HUES64 (cell line): ENCODE measurements around the gene TMEM109.
A peak's percentile ranks its signal among the peaks of the same experiment; 100 is the strongest.

Experiments
- H3K27ac ChIP-seq: 2 replicates; pipeline ENCODE4 v1.7.0; 2013; ENCODE audit warnings: low read depth, low read length, inconsistent platforms
- H3K27me3 ChIP-seq: 2 replicates; pipeline ENCODE4 v1.6.1; 2013; ENCODE audit warnings: mild to moderate bottlenecking, low read length; ENCODE audit not compliant: insufficient read depth
- H3K36me3 ChIP-seq: 2 replicates; pipeline ENCODE4 v1.6.1; 2013; ENCODE audit warnings: mild to moderate bottlenecking, low read length; ENCODE audit not compliant: insufficient read depth
- H3K4me1 ChIP-seq: 2 replicates; pipeline ENCODE4 v1.6.1; 2013; ENCODE audit warnings: mild to moderate bottlenecking, low read length, moderate library complexity; ENCODE audit not compliant: insufficient read depth
- H3K4me3 ChIP-seq: 2 replicates; pipeline ENCODE4 v1.5.1; 2013; ENCODE audit warnings: mild to moderate bottlenecking, low read length, moderate library complexity
- H3K9ac ChIP-seq: 2 replicates; pipeline ENCODE4 v1.6.1; 2013; ENCODE audit warnings: mild to moderate bottlenecking, low read depth, low read length
- H3K9me3 ChIP-seq: 2 replicates; pipeline ENCODE4 v1.6.1; 2013; ENCODE audit warnings: low read depth, low read length; ENCODE audit not compliant: insufficient read depth
- WGBS: fragments of 150-250, 120-280 bp; methylation state at CpG from one replicate; pipeline ENCODE4 v1.1.7; 2013; ENCODE audit warnings: missing lambda C conversion rate; 5-methylcytosine and 5-hydroxymethylcytosine counted together

The TMEM109 gene

GRCh38 chr11:60930394-60930793, 16.4 kb downstream of the TMEM109 start:
- no peak overlapping the region for H3K9ac ChIP-seq
- no peaks in the 10 kb centered on the region for H3K9me3 ChIP-seq
- WGBS = 93% methylated on average over 4 of the region's 4 CpGs
- peaks cover 71% of the 10 kb centered on the region for H3K36me3 ChIP-seq
- H3K27me3 ChIP-seq = no peaks in the 10 kb centered on the region
- no peak overlapping the region for H3K27ac ChIP-seq
- peaks cover 12% of the 10 kb centered on the region for H3K4me1 ChIP-seq
- no peak overlapping the region for H3K4me3 ChIP-seq

GRCh38 chr11:60931917-60932316, 18.0 kb downstream of the TMEM109 start:
- Histone ChIP-seq H3K9ac (no peak overlapping the region), H3K4me3 (no peak overlapping the region), H3K27me3 (no peaks in the 10 kb centered on the region), H3K4me1 (peaks cover 7% of the 10 kb centered on the region; the same call in 1 of the 2 replicates), H3K36me3 (peaks cover 69% of the 10 kb centered on the region), H3K27ac (peak overlapping the region; percentile 62; the same call in 1 of the 2 replicates), H3K9me3 (no peaks in the 10 kb centered on the region)
- WGBS = 90% methylated on average over 9 of the region's 9 CpGs

DNA sequence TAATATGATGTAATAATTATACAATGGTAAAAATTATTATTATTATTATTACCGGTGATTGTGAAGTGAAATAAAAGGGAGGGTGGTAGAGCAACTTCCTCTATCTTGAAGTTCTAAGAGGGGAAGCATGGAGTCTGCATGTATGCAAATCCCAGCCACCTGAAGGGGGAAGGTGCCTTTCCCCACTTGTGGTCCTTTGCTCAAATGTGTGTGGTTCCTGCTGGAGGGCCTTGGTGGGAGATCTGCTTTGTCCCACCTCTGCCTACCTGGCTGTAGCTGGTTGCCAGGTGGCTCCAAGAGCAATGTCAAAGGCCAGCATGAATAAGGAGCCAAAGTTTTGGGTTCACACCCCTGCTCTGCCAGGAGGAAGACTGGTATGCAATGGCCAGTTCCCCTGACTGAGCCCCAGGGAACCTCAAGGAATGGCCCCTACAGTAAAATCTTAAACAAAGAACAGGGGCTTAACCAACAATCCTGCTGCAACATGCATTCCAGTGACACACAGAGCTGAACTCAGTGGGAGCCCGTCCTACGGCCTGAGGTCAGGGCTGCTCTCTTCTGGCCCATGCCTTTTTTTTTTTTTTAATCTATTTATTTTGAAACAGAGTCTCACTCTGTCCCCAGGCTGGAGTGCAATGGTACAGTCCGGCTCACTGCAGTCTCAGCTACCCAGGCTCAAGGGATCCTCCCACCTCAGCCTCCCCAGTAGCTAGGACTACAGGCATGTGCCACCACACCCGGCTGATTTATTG, 18.8 kb downstream of the TMEM109 start:
- no peaks in the 10 kb centered on the region for H3K9me3 ChIP-seq
- H3K9ac ChIP-seq = peak overlapping the region; percentile 60; the same call in 1 of the 2 replicates
- peak overlapping the region; percentile 80; the same call in 1 of the 2 replicates for H3K27ac ChIP-seq
- WGBS = 78% methylated on average over 5 of the region's 5 CpGs
- H3K36me3 ChIP-seq = peaks cover 60% of the 10 kb centered on the region
- H3K4me1 ChIP-seq = peaks cover 7% of the 10 kb centered on the region; the same call in 1 of the 2 replicates
- no peaks in the 10 kb centered on the region for H3K27me3 ChIP-seq
- no peak overlapping the region for H3K4me3 ChIP-seq

- H3K36me3 ChIP-seq = peaks cover 52% of the 10 kb centered on the region
- no peaks in the 10 kb centered on the region for H3K9me3 ChIP-seq
- no peak overlapping the region for H3K4me3 ChIP-seq
- 94% methylated on average over 37 of the region's 37 CpGs for WGBS
- no peak overlapping the region for H3K27ac ChIP-seq
- no peak overlapping the region for H3K9ac ChIP-seq
- no peaks in the 10 kb centered on the region for H3K27me3 ChIP-seq
- peaks cover 7% of the 10 kb centered on the region; the same call in 1 of the 2 replicates for H3K4me1 ChIP-seq
Measured at GRCh38 chr11:60933416-60934123, 19.6 kb downstream of the TMEM109 start.

GRCh38 chr11:60934124-60934789, 20.3 kb downstream of the TMEM109 start:
- H3K9ac ChIP-seq = no peak overlapping the region
- H3K4me3 ChIP-seq = no peak overlapping the region
- no peaks in the 10 kb centered on the region for H3K27me3 ChIP-seq
- no peak overlapping the region for H3K27ac ChIP-seq
- H3K4me1 ChIP-seq = peaks cover 7% of the 10 kb centered on the region; the same call in 1 of the 2 replicates
- WGBS = 95% methylated on average over 57 of the region's 57 CpGs
- H3K36me3 ChIP-seq = peaks cover 45% of the 10 kb centered on the region
- H3K9me3 ChIP-seq = no peaks in the 10 kb centered on the region

DNA sequence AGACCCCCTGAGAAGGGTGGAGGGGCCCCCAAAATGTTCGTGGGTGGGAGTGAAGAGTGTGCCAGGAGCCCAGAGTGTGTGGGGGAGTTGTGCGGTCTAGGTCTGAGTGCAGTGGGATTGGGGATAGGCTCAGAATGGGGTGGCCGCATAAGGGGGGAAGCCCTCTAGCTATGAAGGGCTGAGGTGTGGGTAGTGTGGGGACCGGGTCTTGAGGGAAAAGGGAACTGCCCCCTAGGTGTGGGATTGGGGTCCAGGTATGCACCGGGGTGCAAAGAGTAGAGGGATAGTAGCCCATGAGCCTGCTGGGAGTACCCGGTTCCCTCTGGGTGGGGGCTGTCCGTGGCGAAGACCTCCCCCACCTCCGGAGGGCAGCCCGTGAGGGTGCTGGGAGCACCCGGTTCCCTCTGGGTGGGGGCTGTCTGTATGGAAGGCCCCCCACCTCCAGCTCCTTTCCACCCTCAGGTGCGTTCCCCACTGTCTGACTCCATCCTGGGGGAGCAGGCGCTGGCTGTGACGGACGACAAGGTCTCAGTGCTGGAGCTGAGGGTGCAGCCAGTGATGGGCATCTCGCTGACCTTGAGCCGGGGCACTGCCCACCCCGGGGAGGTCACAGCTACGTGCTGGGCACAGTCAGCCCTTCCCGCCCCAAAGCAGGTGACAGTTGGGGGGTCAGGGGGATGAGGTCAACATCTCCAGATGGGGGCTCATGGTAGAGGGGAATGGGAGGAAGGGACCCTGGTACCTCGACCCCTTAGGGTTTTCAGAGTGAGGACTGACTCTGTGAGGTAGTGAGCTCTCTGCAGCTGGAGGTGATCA, 21.0 kb downstream of the TMEM109 start:
- Histone ChIP-seq H3K9me3 (no peaks in the 10 kb centered on the region), H3K36me3 (peaks cover 38% of the 10 kb centered on the region), H3K4me3 (no peak overlapping the region), H3K9ac (no peak overlapping the region), H3K27ac (no peak overlapping the region), H3K27me3 (no peaks in the 10 kb centered on the region), H3K4me1 (peaks cover 7% of the 10 kb centered on the region; the same call in 1 of the 2 replicates)
- 92% methylated on average over 21 of the region's 21 CpGs for WGBS

DNA sequence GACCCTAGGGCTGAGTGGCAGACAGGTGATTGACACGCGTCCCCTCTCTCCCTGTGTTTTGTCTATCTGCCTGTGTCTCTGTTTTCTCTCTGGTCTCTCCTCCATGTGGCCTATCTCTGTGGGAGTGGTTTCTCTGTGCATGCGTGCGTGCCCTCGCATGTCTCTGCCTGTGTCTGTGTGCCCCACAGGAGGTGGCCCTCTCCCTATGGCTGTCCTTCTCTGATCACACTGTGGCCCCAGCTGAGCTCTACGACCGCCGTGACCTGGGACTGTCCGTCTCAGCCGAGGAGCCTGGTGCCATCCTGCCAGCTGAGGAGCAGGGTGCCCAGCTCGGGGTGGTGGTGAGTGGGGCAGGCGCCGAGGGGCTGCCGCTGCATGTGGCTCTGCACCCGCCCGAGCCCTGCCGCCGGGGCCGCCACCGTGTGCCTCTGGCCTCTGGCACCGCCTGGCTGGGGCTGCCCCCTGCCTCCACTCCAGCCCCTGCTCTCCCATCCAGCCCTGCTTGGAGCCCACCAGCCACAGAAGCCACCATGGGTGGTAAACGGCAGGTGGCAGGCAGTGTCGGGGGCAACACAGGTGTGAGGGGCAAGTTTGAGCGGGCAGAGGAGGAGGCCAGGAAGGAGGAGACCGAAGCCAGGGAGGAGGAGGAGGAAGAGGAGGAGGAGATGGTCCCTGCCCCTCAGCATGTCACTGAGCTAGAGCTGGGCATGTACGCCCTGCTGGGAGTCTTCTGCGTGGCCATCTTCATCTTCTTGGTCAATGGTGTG, 21.9 kb downstream of the TMEM109 start:
- Histone ChIP-seq H3K4me1 (peaks cover 7% of the 10 kb centered on the region; the same call in 1 of the 2 replicates), H3K27me3 (no peaks in the 10 kb centered on the region), H3K36me3 (peaks cover 29% of the 10 kb centered on the region), H3K9me3 (no peaks in the 10 kb centered on the region), H3K9ac (no peak overlapping the region), H3K4me3 (no peak overlapping the region), H3K27ac (no peak overlapping the region)
- WGBS = 95% methylated on average over 27 of the region's 27 CpGs

- peaks cover 7% of the 10 kb centered on the region; the same call in 1 of the 2 replicates for H3K4me1 ChIP-seq
- WGBS = 92% methylated on average over 18 of the region's 18 CpGs
- H3K9me3 ChIP-seq = no peaks in the 10 kb centered on the region
- no peaks in the 10 kb centered on the region for H3K27me3 ChIP-seq
- H3K36me3 ChIP-seq = peaks cover 22% of the 10 kb centered on the region
- H3K4me3 ChIP-seq = no peak overlapping the region
- no peak overlapping the region for H3K27ac ChIP-seq
- H3K9ac ChIP-seq = no peak overlapping the region
Measured at GRCh38 chr11:60936467-60937143, 22.6 kb downstream of the TMEM109 start.

GRCh38 chr11:60937144-60937527, 23.2 kb downstream of the TMEM109 start:
- peaks cover 17% of the 10 kb centered on the region for H3K36me3 ChIP-seq
- no peaks in the 10 kb centered on the region for H3K9me3 ChIP-seq
- 94% methylated on average over 12 of the region's 12 CpGs for WGBS
- H3K27me3 ChIP-seq = no peaks in the 10 kb centered on the region
- no peak overlapping the region for H3K4me3 ChIP-seq
- no peak overlapping the region for H3K9ac ChIP-seq
- no peak overlapping the region for H3K27ac ChIP-seq
- peaks cover 7% of the 10 kb centered on the region; the same call in 1 of the 2 replicates for H3K4me1 ChIP-seq
